ENCODE data around the gene DDIT4. TPM values are rescaled to one million over a fixed set of nuclear protein-coding genes. Genes with fewer than 3 reads are reported as not detected.

DDIT4 gene
- total and polyA plus RNA-seq, 2 of the 8 experiments (the other 6 are each of a cell fraction or from before 2014, with no cell fraction given): 47.4 to 108 TPM

DNA sequence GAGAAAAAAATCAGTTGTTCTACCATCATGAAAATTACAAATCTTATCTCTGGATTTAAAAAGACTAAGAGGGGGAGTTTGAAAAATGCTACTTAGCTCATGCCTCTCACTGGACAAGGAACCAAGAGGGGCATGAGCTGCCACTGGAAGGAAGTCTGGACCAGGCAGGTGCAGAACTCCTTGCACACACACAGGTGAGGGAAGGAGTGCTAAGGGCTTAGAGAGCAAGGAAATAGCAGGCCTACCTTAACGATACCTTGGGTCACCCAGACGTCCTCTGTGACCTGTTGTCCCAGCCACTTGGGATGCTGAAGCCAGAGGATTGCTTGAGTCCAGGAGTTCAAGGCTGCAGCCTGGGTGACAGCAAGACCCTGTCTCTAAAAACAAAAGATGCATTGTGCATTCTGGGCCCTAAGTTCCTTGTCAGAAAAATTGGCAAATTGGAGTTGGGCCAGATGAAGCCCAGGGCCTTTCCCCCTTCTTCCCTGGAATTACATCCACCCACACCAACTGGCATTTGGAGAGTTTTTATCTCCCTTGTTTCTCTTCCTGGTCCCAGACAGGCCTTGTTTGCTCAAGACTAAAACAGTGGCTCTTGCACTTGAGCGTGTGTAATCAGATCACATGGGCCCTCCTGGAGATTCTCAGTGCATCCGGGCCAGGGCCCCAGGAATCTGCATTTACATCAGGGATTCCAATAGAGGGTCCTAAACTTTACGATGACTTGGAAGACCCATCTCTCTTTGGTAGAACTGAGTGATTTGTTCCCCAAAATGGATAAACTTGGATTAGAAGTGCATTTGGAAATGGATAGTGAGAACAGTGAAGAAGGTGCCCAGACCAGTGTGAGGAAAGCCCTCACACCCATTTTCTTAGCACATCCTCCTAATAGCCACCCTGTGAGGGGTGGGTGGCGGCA lies 3.0 kb downstream of the DDIT4 start:
- no peak overlapping the region for H2BK15ac ChIP-seq (ENCODE audit: low read length)
- ChIA-PET POLR2A (ENCODE audit: partially characterized antibody) (interaction anchor here (0.8 to 16.4 kb wide), 16 partner anchors 11 to 150 kb away, joined by 3 to 895 read pairs (median 11); partner anchors contain the start of genes ANAPC16 and ASCC1), CTCF (ENCODE audit: partially characterized antibody) (interaction anchor here (0.8 to 5.0 kb wide), 16 partner anchors 9 to 200 kb away, joined by 3 to 91 read pairs (median 16); no protein-coding TSS in a partner anchor)
- H3K9me3 ChIP-seq (ENCODE audit: insufficient read depth in 2 of 2, low read depth in 1 of 2, low read length in 1 of 2): no peaks in the 10 kb centered on the region
- no peak overlapping the region for H3K23ac ChIP-seq (ENCODE audit: insufficient read length)
- H3K36me3 ChIP-seq (ENCODE audit: control insufficient read depth in 2 of 4, insufficient read depth in 4 of 4, low read length in 3 of 4): peaks cover 3 to 20% (median 10%) of the 10 kb centered on the region in 4 experiments; a peak in 7 of 8 replicates
- H3K4me2 ChIP-seq (ENCODE audit: insufficient read depth in 1 of 2, low read depth in 2 of 2, low read length in 2 of 2): peak overlapping the region in 1 of 2 experiments; percentile 96; a peak in 2 of 4 replicates
- WGBS, 2 experiments (ENCODE audit: extremely low coverage in 1 of 2, insufficient coverage in 1 of 2, insufficient read length in 1 of 2, insufficient replicate concordance in 2 of 2, low coverage in 1 of 2, low lambda C conversion rate in 2 of 2, missing lambda C conversion rate in 1 of 2): 64% methylated on average over 6 of the region's 6 CpGs; no CpG with 5 or more reads in 1 of the 2 experiments
- H2BK120ac ChIP-seq (replicated peaks; ENCODE audit: low read depth, low read length): no peak overlapping the region
- no peak overlapping the region for H2BK20ac ChIP-seq (ENCODE audit: low read length)
- H3K9ac ChIP-seq (replicated peaks in 1 of 4; ENCODE audit: extremely low read depth in 1 of 4, low read depth in 3 of 4, low read length in 3 of 4): no peak overlapping the region
- no peak overlapping the region for H3K4ac ChIP-seq (replicated peaks; ENCODE audit: insufficient read length, low read depth, low read length)
- H3K79me1 ChIP-seq (ENCODE audit: low read depth, low read length): no peaks in the 10 kb centered on the region
- H4K8ac ChIP-seq (ENCODE audit: extremely low read depth, insufficient read depth, low read length): no peak overlapping the region
- H4K20me1 ChIP-seq (replicated peaks in 1 of 2; ENCODE audit: control insufficient read depth in 1 of 2, insufficient read depth in 2 of 2, low read length in 2 of 2): peaks cover 15 to 23% of the 10 kb centered on the region in 2 experiments
- peak overlapping the region in 1 of 4 experiments; percentile 93; a peak in 3 of 8 replicates for H3K4me3 ChIP-seq (ENCODE audit: extremely low read depth in 1 of 4, insufficient read depth in 2 of 4, low read depth in 3 of 4, low read length in 4 of 4)
- H2AK5ac ChIP-seq (ENCODE audit: low read depth, low read length): no peak overlapping the region
- DNase-seq (ENCODE audit: low read depth in 1 of 2, low spot score in 2 of 2): no peak
- H2BK12ac ChIP-seq (ENCODE audit: low read depth, low read length): no peak overlapping the region
- H3K56ac ChIP-seq (replicated peaks; ENCODE audit: insufficient read length, low read depth, low read length): no peak overlapping the region
- no peak overlapping the region for H4K5ac ChIP-seq (ENCODE audit: insufficient read length, low read depth, low read length)
- H3K27me3 ChIP-seq (replicated peaks in 1 of 4; ENCODE audit: control insufficient read depth in 3 of 4, extremely low read depth in 1 of 4, insufficient read depth in 3 of 4, low read length in 3 of 4): no peaks in the 10 kb centered on the region
- no peak overlapping the region for H4K91ac ChIP-seq (replicated peaks; ENCODE audit: insufficient read length, low read length)
- H3K14ac ChIP-seq (ENCODE audit: insufficient read length): no peak overlapping the region
- no peak overlapping the region for H2AFZ ChIP-seq (ENCODE audit: low read length)
- peaks cover 0 to 19% of the 10 kb centered on the region in 2 experiments; a peak in 3 of 4 replicates for H3K79me2 ChIP-seq (ENCODE audit: control insufficient read depth in 1 of 2, insufficient read depth in 2 of 2, low read length in 2 of 2)
- no peak for FAIRE-seq
- H2BK5ac ChIP-seq (ENCODE audit: low read depth, low read length): no peak overlapping the region; the same call in 1 of the 2 replicates
- H3K4me1 ChIP-seq (replicated peaks in 1 of 4; ENCODE audit: control insufficient read depth in 3 of 4, insufficient read depth in 4 of 4, low read length in 3 of 4): peaks cover 0 to 19% (median 12%) of the 10 kb centered on the region in 4 experiments; a peak in 6 of 7 replicates
- H3K18ac ChIP-seq (ENCODE audit: extremely low read depth, low read length): no peak overlapping the region; the same call in 1 of the 2 replicates
- TF ChIP-seq POLR2A (IDR thresholded peaks at IDR 0.05; ENCODE audit: control extremely low read depth in 1 of 2, low read depth in 2 of 2, low read length in 2 of 2) (peak in 1 of 2 experiments; percentile 80; a peak in 1 of 3 replicates), POLR2AphosphoS5 (IDR thresholded peaks at IDR 0.05; ENCODE audit: low read depth, low read length) (peak; percentile 77), KDM5A (IDR thresholded peaks at IDR 0.05; ENCODE audit: low read length) (no peak), TAF7 (optimal IDR thresholded peaks at IDR 0.05; ENCODE audit: borderline replicate concordance, low read depth, low read length) (peak; percentile 28)
- TF ChIP-seq, protein P1, sequence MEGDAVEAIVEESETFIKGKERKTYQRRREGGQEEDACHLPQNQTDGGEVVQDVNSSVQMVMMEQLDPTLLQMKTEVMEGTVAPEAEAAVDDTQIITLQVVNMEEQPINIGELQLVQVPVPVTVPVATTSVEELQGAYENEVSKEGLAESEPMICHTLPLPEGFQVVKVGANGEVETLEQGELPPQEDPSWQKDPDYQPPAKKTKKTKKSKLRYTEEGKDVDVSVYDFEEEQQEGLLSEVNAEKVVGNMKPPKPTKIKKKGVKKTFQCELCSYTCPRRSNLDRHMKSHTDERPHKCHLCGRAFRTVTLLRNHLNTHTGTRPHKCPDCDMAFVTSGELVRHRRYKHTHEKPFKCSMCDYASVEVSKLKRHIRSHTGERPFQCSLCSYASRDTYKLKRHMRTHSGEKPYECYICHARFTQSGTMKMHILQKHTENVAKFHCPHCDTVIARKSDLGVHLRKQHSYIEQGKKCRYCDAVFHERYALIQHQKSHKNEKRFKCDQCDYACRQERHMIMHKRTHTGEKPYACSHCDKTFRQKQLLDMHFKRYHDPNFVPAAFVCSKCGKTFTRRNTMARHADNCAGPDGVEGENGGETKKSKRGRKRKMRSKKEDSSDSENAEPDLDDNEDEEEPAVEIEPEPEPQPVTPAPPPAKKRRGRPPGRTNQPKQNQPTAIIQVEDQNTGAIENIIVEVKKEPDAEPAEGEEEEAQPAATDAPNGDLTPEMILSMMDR (IDR thresholded peaks at IDR 0.05; ENCODE audit: control extremely low read depth in 1 of 3, insufficient read depth in 1 of 3, low read depth in 1 of 3, low read length in 3 of 3): no peak
- H3K27ac ChIP-seq (ENCODE audit: low read depth, low read length): no peak overlapping the region
- H3K23me2 ChIP-seq (ENCODE audit: low read depth, low read length): peaks cover 20% of the 10 kb centered on the region

All from H1 (cell line).